Neural cell (in vitro differentiated cells): Measurements from ENCODE around the gene APMAP. TPM values are rescaled to one million over a fixed set of nuclear protein-coding genes. Genes with fewer than 3 reads are reported as not detected.
"Not testable (repeated sequence)": the region's sequence is repeated elsewhere in the genome, so short reads cannot be mapped to it uniquely, and the experiment has no call there.

Experiments used
- H2AFZ ChIP-seq: fragments of 200-600, 300-800 bp; sonication (generic), shearing (Covaris generic); 2 replicates; pipeline ENCODE4 v1.6.0; 2014; ENCODE audit warnings: low read depth, mild to moderate bottlenecking, antibody characterized with exemption, low read length, moderate library complexity
- H3F3A ChIP-seq: fragments of 200-600 bp; shearing (Covaris generic); 2 replicates; pipeline ENCODE4 v1.6.1; 2016; ENCODE audit warnings: mild to moderate bottlenecking, moderate library complexity, mixed read lengths, antibody characterized with exemption, low read length; ENCODE audit not compliant: insufficient read depth, poor library complexity, severe bottlenecking
- H3K27ac ChIP-seq: fragments of 200-600, 300-800 bp; sonication (generic), shearing (Covaris generic); 2 replicates; pipeline ENCODE4 v1.5.1; 2014; ENCODE audit warnings: mild to moderate bottlenecking, low read length, moderate library complexity
- H3K27me3 ChIP-seq: fragments of 300-800, 200-600 bp; sonication (generic), shearing (Covaris generic); 2 replicates; pipeline ENCODE4 v1.6.0; 2014; ENCODE audit warnings: mild to moderate bottlenecking, low read depth, low read length, moderate library complexity; ENCODE audit not compliant: insufficient read depth
- H3K36me3 ChIP-seq: fragments of 300-800, 200-600 bp; sonication (generic), shearing (Covaris generic); 2 replicates; pipeline ENCODE4 v1.5.1; 2014; ENCODE audit warnings: mild to moderate bottlenecking, antibody characterized with exemption, low read length, moderate library complexity; ENCODE audit not compliant: insufficient read depth
- H3K4me2 ChIP-seq: fragments of 300-800, 200-600 bp; sonication (generic), shearing (Covaris generic); 2 replicates; pipeline ENCODE4 v1.6.0; 2014; ENCODE audit warnings: mild to moderate bottlenecking, low read length
- H3K4me3 ChIP-seq: fragments of 300-800, 200-600 bp; sonication (generic), shearing (Covaris generic); 2 replicates; pipeline ENCODE4 v1.5.1; 2014; ENCODE audit warnings: mild to moderate bottlenecking, low read length, moderate library complexity
- H3K79me2 ChIP-seq: fragments of 200-600 bp; shearing (Covaris generic); replicated peaks from 2 replicates; pipeline ENCODE4 v1.6.0; 2014; ENCODE audit warnings: mild to moderate bottlenecking, low read length, moderate library complexity; ENCODE audit not compliant: insufficient read depth
- H3K9ac ChIP-seq: fragments of 300-800, 200-600 bp; sonication (generic), shearing (Covaris generic); 2 replicates; pipeline ENCODE4 v1.6.1; 2016; ENCODE audit warnings: mild to moderate bottlenecking, low read length, mixed read lengths
- H3K9me2 ChIP-seq: fragments of 200-600 bp; shearing (Covaris generic); 2 replicates; pipeline ENCODE4 v1.6.1; 2016; ENCODE audit warnings: mild to moderate bottlenecking, low read length, mixed read lengths; ENCODE audit not compliant: insufficient read depth
- H3K9me3 ChIP-seq: fragments of 200-600, 300-800 bp; sonication (generic), shearing (Covaris generic); 2 replicates; pipeline ENCODE4 v1.6.1; 2016; ENCODE audit warnings: mild to moderate bottlenecking, mixed run types, low read length, moderate library complexity, mixed read lengths
- H4K20me1 ChIP-seq: fragments of 200-600 bp; shearing (Covaris generic); 2 replicates; pipeline ENCODE4 v1.6.1; 2016; ENCODE audit warnings: mild to moderate bottlenecking, mixed run types; ENCODE audit not compliant: insufficient read depth
- EP300 ChIP-seq: fragments of 450-650 bp; conservative IDR thresholded peaks from 2 replicates; pipeline ENCODE4 v1.6.1; 2014; ENCODE audit warnings: antibody characterized with exemption, mild to moderate bottlenecking, moderate library complexity; ENCODE audit not compliant: poor library complexity, severe bottlenecking
- EZH2 ChIP-seq: fragments of 200-600, 300-800 bp; shearing (Covaris generic), sonication (generic); IDR thresholded peaks from 2 replicates; pipeline ENCODE4 v1.6.1; 2014; ENCODE audit warnings: antibody characterized with exemption, low read length, borderline replicate concordance, mild to moderate bottlenecking; ENCODE audit not compliant: insufficient read depth, poor library complexity, severe bottlenecking
- MXI1 ChIP-seq: fragments of 450-650 bp; conservative IDR thresholded peaks from 2 replicates; pipeline ENCODE4 v1.6.1; 2014; ENCODE audit warnings: antibody characterized with exemption, mild to moderate bottlenecking; ENCODE audit not compliant: poor library complexity, severe bottlenecking
- POLR2AphosphoS5 ChIP-seq: IDR thresholded peaks from 2 replicates; pipeline ENCODE4 v1.6.1; 2012
- RAD21 ChIP-seq: fragments of 450-650 bp; conservative IDR thresholded peaks from 2 replicates; pipeline ENCODE4 v1.6.1; 2014; ENCODE audit warnings: antibody characterized with exemption, mild to moderate bottlenecking, moderate library complexity
- REST ChIP-seq: IDR thresholded peaks from 2 replicates; pipeline ENCODE4 v1.6.1; 2012; ENCODE audit warnings: borderline replicate concordance
- SMC3 ChIP-seq: fragments of 450-650 bp; conservative IDR thresholded peaks from 2 replicates; pipeline ENCODE4 v1.6.1; 2014; ENCODE audit warnings: antibody characterized with exemption, mild to moderate bottlenecking, moderate library complexity; ENCODE audit not compliant: poor library complexity
- TAF1 ChIP-seq: IDR thresholded peaks from 2 replicates; pipeline ENCODE4 v1.6.1; 2012; ENCODE audit warnings: low read depth
- polyA plus RNA-seq: library from polyadenylated mRNA; depleted of rRNA; stranded (reverse); fragments of >200 nt; gene quantifications from 2 replicates; pipeline ENCODE4 v1.2.3, GENCODE V29; 2014
- TF ChIP-seq, protein P1 (sequence below): fragments of 450-650 bp; IDR thresholded peaks from 2 replicates; pipeline ENCODE4 v1.5.1; 2014; ENCODE audit warnings: antibody characterized with exemption, mild to moderate bottlenecking, moderate library complexity; ENCODE audit not compliant: poor library complexity, severe bottlenecking

The APMAP gene
- polyA plus RNA-seq, 1 donor from 2014 or later = 140 TPM

DNA sequence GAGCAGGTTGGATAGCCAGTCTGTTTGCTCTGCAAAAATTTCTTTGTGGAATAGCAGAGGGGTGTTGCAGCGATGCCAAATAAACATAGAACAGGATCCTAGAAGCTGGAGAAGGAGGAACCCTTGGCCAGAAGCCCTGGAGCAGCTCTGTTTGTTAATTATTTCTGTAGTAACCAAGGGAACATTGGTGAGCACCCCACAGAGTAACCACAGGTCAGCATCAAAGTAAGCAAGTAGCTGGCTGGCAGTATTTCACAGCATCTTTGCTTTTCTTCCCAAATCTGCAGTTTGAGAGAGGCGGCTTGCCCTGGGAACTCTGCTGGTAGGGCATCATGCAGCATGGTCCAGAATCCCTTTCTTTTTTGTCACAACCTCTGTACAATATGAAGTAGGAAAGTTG, 12.7 kb upstream of the APMAP start:
- H3K79me2 ChIP-seq = no peaks in the 10 kb centered on the region
- H3F3A ChIP-seq = no peaks in the 10 kb centered on the region
- no peak overlapping the region for H2AFZ ChIP-seq
- no peaks in the 10 kb centered on the region for H3K9me2 ChIP-seq
- H3K9ac ChIP-seq = no peak overlapping the region
- no peak for TF ChIP-seq RAD21
- TF ChIP-seq, protein P1, sequence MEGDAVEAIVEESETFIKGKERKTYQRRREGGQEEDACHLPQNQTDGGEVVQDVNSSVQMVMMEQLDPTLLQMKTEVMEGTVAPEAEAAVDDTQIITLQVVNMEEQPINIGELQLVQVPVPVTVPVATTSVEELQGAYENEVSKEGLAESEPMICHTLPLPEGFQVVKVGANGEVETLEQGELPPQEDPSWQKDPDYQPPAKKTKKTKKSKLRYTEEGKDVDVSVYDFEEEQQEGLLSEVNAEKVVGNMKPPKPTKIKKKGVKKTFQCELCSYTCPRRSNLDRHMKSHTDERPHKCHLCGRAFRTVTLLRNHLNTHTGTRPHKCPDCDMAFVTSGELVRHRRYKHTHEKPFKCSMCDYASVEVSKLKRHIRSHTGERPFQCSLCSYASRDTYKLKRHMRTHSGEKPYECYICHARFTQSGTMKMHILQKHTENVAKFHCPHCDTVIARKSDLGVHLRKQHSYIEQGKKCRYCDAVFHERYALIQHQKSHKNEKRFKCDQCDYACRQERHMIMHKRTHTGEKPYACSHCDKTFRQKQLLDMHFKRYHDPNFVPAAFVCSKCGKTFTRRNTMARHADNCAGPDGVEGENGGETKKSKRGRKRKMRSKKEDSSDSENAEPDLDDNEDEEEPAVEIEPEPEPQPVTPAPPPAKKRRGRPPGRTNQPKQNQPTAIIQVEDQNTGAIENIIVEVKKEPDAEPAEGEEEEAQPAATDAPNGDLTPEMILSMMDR = no peak
- H3K4me3 ChIP-seq = no peak overlapping the region
- H3K36me3 ChIP-seq = no peaks in the 10 kb centered on the region
- H3K27ac ChIP-seq = no peak overlapping the region
- H3K9me3 ChIP-seq = no peaks in the 10 kb centered on the region
- H3K4me2 ChIP-seq = no peak overlapping the region
- H4K20me1 ChIP-seq = no peaks in the 10 kb centered on the region
- H3K27me3 ChIP-seq = no peaks in the 10 kb centered on the region

DNA sequence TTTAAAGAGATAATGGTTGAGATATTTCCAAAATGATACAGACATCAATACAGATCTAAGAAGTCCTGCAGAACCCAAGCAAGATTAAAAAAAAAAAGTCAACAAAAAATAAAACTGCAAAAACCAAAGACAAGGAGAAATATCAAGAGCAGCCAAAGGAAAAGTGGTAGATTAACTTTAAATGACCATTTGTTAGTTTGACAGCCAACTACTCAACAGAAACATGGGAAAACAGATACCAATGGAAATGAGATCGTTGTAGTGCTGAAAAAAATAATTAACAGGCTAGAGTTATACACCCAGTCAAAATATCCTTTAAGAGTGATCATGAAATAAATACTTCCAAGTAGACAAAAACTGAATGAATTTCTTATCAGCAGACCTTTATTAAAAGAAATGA, 10.5 kb upstream of the APMAP start:
- no peak overlapping the region for H3K9ac ChIP-seq
- H2AFZ ChIP-seq = no peak overlapping the region
- H3F3A ChIP-seq = no peaks in the 10 kb centered on the region
- H3K4me2 ChIP-seq = no peak overlapping the region
- no peaks in the 10 kb centered on the region for H3K9me3 ChIP-seq
- no peaks in the 10 kb centered on the region for H3K79me2 ChIP-seq
- H3K9me2 ChIP-seq = no peaks in the 10 kb centered on the region
- no peak overlapping the region for H3K27ac ChIP-seq
- H3K4me3 ChIP-seq = no peak overlapping the region
- H3K36me3 ChIP-seq = no peaks in the 10 kb centered on the region
- TF ChIP-seq EZH2 (no peak), REST (no peak), SMC3 (no peak), TAF1 (no peak), MXI1 (no peak), EP300 (no peak), POLR2AphosphoS5 (no peak), RAD21 (no peak)
- TF ChIP-seq, protein P1 = no peak
- H3K27me3 ChIP-seq = no peaks in the 10 kb centered on the region
- H4K20me1 ChIP-seq = no peaks in the 10 kb centered on the region

DNA sequence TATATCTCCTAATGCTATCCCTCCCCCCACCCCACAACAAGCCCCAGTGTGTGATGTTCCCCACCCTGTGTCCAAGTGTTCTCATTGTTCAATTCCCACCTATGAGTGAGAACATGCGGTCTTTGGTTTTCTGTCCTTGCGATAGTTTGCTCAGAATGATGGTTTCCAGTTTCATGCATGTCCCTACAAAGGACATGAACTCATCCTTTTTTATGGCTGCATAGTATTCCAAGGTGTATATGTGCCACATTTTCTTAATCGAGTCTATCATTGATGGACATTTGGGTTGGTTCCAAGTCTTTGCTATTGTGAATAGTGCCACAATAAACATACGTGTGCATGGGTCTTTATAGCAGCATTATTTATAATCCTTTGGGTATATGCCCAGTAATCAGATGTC, 8.8 kb upstream of the APMAP start:
- H2AFZ ChIP-seq, H4K20me1 ChIP-seq, H3F3A ChIP-seq, H3K9me2 ChIP-seq, H3K4me3 ChIP-seq, H3K9me3 ChIP-seq, H3K27ac ChIP-seq, H3K27me3 ChIP-seq, H3K79me2 ChIP-seq, H3K36me3 ChIP-seq, H3K9ac ChIP-seq, H3K4me2 ChIP-seq: not testable (repeated sequence)
